Endodermal cell (in vitro differentiated cells): ENCODE results near the gene SCAMP1. TPM values are rescaled to one million over a fixed set of nuclear protein-coding genes. Genes with fewer than 3 reads are reported as not detected.
A peak's percentile ranks its signal among the peaks of the same experiment; 100 is the strongest.

Experiments used
- DNase-seq: peaks from one replicate; pipeline ENCODE4 v3.0.0-alpha.2; 2017
- H3K27ac ChIP-seq: 2 replicates; pipeline ENCODE4 v1.5.1; 2013; ENCODE audit warnings: mild to moderate bottlenecking, low read depth, low read length, moderate library complexity
- H3K27me3 ChIP-seq: 2 replicates; pipeline ENCODE4 v1.6.1; 2013; ENCODE audit warnings: mild to moderate bottlenecking, low read length, moderate library complexity; ENCODE audit not compliant: insufficient read depth, control insufficient read depth, poor library complexity, severe bottlenecking
- H3K36me3 ChIP-seq: 2 replicates; pipeline ENCODE4 v1.7.0; 2013; ENCODE audit warnings: mild to moderate bottlenecking, low read length, moderate library complexity; ENCODE audit not compliant: control insufficient read depth, insufficient read depth
- H3K4me1 ChIP-seq: one replicate; pipeline ENCODE4 v1.7.0; 2013; ENCODE audit warnings: low read length; ENCODE audit not compliant: control insufficient read depth, insufficient read depth
- H3K4me3 ChIP-seq: 2 replicates; pipeline ENCODE4 v1.5.1; 2013; ENCODE audit warnings: mild to moderate bottlenecking, low read length, moderate library complexity
- H3K9ac ChIP-seq: 2 replicates; pipeline ENCODE4 v1.6.1; 2013; ENCODE audit warnings: mild to moderate bottlenecking, low read length, moderate library complexity; ENCODE audit not compliant: poor library complexity, severe bottlenecking; ENCODE audit errors: extremely low read depth
- H3K9me3 ChIP-seq: 2 replicates; pipeline ENCODE4 v1.6.1; 2013; ENCODE audit warnings: mild to moderate bottlenecking, low read length, moderate library complexity; ENCODE audit not compliant: control insufficient read depth
- H3K27ac Mint-ChIP-seq: 2 replicates; pipeline ENCODE4 v1.8.0; 2020; ENCODE audit warnings: mixed read lengths
- H3K27me3 Mint-ChIP-seq: 2 replicates; pipeline ENCODE4 v1.8.0; 2021; ENCODE audit warnings: mild to moderate bottlenecking, mixed read lengths; ENCODE audit not compliant: insufficient read depth
- H3K36me3 Mint-ChIP-seq: 2 replicates; pipeline ENCODE4 v1.8.0; 2020; ENCODE audit warnings: low read depth, mixed read lengths
- H3K4me1 Mint-ChIP-seq: 2 replicates; pipeline ENCODE4 v1.8.0; 2020; ENCODE audit warnings: mixed read lengths
- H3K4me3 Mint-ChIP-seq: 2 replicates; pipeline ENCODE4 v1.8.0; 2020; ENCODE audit warnings: mild to moderate bottlenecking, moderate library complexity, mixed read lengths
- H3K9me3 Mint-ChIP-seq: 2 replicates; pipeline ENCODE4 v1.8.0; 2020; ENCODE audit warnings: mild to moderate bottlenecking, mixed read lengths
- WGBS, 2 experiments: methylation state at CpG; one replicate each; pipeline versions ENCODE4 v1.1.5 to v1.1.7; 2013; ENCODE audit warnings: missing lambda C conversion rate in 2 of 2, mixed read lengths in 1 of 2; ENCODE audit not compliant: insufficient coverage in 1 of 2, insufficient read length in 1 of 2; 5-methylcytosine and 5-hydroxymethylcytosine counted together
- total RNA-seq, 2 donors: library from RNA; stranded (reverse); fragmentation: NEBNext Ultra II Directional in 1 of 2; extraction: Animal tissue kit (Norgen Biotek cat#: 25700) in 1 of 2; gene quantifications; 2 replicates in 1 of 2; 3 replicates in 1 of 2; pipeline ENCODE4 v1.2.1, GENCODE V29; 2021
- TF ChIP-seq, protein P1 (sequence below): fragments of 200-600 bp; sonication (generic); conservative IDR thresholded peaks from 2 replicates; pipeline ENCODE4 v1.5.0; 2021; ENCODE audit warnings: antibody characterized with exemption, mild to moderate bottlenecking

Gene SCAMP1
- total RNA-seq, 2 donors from 2014 or later: 53.3 to 56.4 TPM

- Histone ChIP-seq H3K9me3 (no peaks in the 10 kb centered on the region), H3K36me3 (peaks cover 36% of the 10 kb centered on the region), H3K4me3 (peak overlapping the region; percentile 67), H3K27me3 (no peaks in the 10 kb centered on the region), H3K4me1 (peaks cover 34% of the 10 kb centered on the region), H3K9ac (no peak overlapping the region), H3K27ac (no peak overlapping the region)
- TF ChIP-seq, protein P1, sequence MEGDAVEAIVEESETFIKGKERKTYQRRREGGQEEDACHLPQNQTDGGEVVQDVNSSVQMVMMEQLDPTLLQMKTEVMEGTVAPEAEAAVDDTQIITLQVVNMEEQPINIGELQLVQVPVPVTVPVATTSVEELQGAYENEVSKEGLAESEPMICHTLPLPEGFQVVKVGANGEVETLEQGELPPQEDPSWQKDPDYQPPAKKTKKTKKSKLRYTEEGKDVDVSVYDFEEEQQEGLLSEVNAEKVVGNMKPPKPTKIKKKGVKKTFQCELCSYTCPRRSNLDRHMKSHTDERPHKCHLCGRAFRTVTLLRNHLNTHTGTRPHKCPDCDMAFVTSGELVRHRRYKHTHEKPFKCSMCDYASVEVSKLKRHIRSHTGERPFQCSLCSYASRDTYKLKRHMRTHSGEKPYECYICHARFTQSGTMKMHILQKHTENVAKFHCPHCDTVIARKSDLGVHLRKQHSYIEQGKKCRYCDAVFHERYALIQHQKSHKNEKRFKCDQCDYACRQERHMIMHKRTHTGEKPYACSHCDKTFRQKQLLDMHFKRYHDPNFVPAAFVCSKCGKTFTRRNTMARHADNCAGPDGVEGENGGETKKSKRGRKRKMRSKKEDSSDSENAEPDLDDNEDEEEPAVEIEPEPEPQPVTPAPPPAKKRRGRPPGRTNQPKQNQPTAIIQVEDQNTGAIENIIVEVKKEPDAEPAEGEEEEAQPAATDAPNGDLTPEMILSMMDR: no peak
- Mint-ChIP-seq H3K9me3 (no peaks in the 10 kb centered on the region), H3K36me3 (peaks cover 50% of the 10 kb centered on the region), H3K4me3 (peak overlapping the region; percentile 39), H3K27ac (peak overlapping the region; percentile 76), H3K27me3 (peaks cover 4% of the 10 kb centered on the region), H3K4me1 (peaks cover 84% of the 10 kb centered on the region)
- 46 to 71% methylated on average over 2 to 3 of the region's 3 CpGs for WGBS, 2 experiments
- no peak for DNase-seq
Measured at GRCh38 chr5:78508186-78508765, 147.9 kb downstream of the SCAMP1 start.

- Mint-ChIP-seq H3K4me1 (peaks cover 84% of the 10 kb centered on the region), H3K27ac (peak overlapping the region; percentile 76), H3K4me3 (peak overlapping the region; percentile 39), H3K9me3 (no peaks in the 10 kb centered on the region), H3K36me3 (peaks cover 54% of the 10 kb centered on the region), H3K27me3 (peaks cover 4% of the 10 kb centered on the region)
- Histone ChIP-seq H3K4me1 (peaks cover 39% of the 10 kb centered on the region), H3K9ac (no peak overlapping the region), H3K27me3 (no peaks in the 10 kb centered on the region), H3K27ac (no peak overlapping the region), H3K4me3 (peak overlapping the region; percentile 67), H3K9me3 (no peaks in the 10 kb centered on the region), H3K36me3 (peaks cover 41% of the 10 kb centered on the region)
- WGBS, 2 experiments: 91 to 94% methylated on average over 17 to 18 of the region's 18 CpGs
- TF ChIP-seq, protein P1: no peak
- DNase-seq: no peak
Measured at GRCh38 chr5:78509145-78509865, 148.9 kb downstream of the SCAMP1 start.

GRCh38 chr5:78509884-78510769 is 149.7 kb downstream of the SCAMP1 start:
- WGBS, 2 experiments: 54 to 71% methylated on average over 39 to 61 of the region's 61 CpGs
- Mint-ChIP-seq H3K27ac (no peak overlapping the region), H3K4me1 (peaks cover 83% of the 10 kb centered on the region)

More at GRCh38 chr5:78509884-78510769, 149.7 kb downstream of the SCAMP1 start:
- Histone ChIP-seq H3K4me1 (peaks cover 39% of the 10 kb centered on the region), H3K4me3 (no peak overlapping the region), H3K27me3 (no peaks in the 10 kb centered on the region), H3K36me3 (peaks cover 45% of the 10 kb centered on the region), H3K9ac (no peak overlapping the region), H3K9me3 (no peaks in the 10 kb centered on the region), H3K27ac (no peak overlapping the region)
- Mint-ChIP-seq H3K9me3 (no peaks in the 10 kb centered on the region), H3K4me3 (peak overlapping the region; percentile 39), H3K27me3 (peaks cover 4% of the 10 kb centered on the region), H3K36me3 (peaks cover 56% of the 10 kb centered on the region)
- TF ChIP-seq, protein P1: peak; percentile 70
- peak; percentile 87 for DNase-seq
